ENCODE measurements around the gene BCL7A.

Gene BCL7A

DNA sequence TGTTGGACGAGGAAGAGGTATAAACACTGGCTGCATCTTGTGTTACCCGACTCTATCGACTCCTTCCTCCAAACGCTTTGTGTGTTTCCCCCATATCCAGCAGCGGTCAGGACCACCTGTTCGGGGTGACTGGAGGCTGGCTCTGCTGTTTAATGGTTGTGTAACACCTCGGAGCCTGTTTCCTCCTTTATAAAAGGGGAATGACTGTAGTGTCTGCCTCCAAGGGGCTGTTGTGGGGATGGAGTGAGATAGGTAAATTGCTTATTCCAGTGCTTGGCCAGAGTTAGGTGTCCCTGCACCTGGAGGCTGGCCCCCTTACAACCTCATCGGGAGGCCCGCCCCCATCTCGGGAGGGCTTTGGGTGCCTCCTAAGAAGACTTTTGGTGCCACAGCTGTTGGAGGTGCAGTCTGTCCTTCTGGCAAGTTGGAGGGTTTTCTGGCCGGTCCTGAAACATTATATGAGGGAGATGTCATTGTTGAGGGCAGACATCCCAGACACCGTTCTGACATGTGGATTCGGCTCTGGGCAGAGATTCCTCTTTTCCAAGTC, 57.9 kb downstream of the BCL7A start:
- no peak for DNase-seq

DNA sequence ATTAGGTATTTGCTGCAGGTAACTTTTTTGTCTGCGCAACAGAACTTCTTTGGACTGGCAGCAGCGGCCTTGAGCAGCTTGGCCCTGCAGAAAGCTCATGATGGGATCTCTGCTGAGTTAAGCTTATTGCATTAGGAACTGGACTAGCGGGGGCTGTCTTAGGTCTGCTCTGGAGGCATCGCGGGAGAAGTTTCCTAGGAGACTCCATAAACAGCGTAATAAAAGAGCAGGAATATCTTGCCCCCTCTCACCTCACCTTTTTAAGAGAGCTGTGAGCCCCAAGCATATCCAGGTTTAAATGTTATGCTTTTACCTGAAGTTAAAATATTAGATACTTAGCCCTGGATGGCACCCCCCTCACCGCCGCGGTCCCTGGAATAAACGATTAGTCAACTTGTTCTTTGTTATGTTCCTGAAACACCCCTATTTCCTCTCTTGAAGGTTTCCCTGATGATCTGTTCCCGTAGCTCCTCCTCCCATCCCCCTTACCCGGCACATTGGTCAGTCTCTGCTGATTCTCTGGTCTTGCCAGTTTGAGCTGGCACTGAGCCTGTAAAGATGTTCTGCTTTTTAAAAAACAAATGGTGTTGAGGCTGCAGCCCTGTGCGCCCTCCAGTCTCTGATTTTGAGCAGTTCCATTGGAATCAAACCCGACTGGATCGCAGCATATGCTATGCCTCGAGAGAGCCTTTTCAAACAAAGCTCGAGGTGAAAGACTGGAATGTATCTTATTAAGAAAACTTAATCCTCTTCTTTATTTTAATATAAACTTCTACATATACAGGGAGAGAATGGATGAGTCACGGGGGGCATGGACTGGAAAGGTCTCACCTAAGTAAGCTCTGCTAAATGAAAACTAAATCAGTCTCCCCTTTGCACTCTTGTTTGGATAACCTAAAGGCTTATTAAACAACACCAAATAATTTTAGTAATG, 58.7 kb downstream of the BCL7A start:
- DNase-seq, result no peak

- peak; percentile 35 for DNase-seq
Observed at GRCh38 chr12:122081083-122081696, 59.5 kb downstream of the BCL7A start.

DNA sequence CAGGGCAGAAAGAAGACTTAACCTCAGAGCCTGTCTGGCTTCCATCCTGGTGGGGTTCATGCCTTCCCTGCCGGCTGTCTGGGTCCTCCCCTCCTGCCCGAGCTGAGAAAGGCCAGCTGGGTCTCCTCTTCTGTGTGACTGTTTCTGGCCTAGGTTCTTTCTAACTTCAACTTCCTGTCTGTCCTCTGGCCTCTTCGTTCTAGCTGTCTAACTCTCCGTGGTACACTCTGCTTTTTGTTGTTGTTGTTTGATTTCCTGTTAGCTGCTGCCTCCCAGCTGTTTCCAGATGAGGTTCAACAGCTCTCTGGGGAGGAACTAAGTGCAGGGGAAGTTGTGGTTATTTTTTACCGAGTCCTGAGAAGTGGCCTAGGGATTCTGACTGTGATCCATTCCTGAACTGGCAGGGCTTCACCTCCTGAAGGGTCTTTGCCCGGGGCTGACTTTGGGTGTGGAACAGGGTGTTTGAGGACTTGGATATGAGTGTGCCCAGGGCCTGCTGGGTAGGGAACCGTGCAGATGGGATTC, 60.1 kb downstream of the BCL7A start:
- no peak for DNase-seq

- peak; percentile 41 for DNase-seq
Observed at GRCh38 chr12:122082621-122083356, 61.1 kb downstream of the BCL7A start.

- no peak for DNase-seq
Observed at GRCh38 chr12:122084857-122085405, 63.2 kb downstream of the BCL7A start.

DNA sequence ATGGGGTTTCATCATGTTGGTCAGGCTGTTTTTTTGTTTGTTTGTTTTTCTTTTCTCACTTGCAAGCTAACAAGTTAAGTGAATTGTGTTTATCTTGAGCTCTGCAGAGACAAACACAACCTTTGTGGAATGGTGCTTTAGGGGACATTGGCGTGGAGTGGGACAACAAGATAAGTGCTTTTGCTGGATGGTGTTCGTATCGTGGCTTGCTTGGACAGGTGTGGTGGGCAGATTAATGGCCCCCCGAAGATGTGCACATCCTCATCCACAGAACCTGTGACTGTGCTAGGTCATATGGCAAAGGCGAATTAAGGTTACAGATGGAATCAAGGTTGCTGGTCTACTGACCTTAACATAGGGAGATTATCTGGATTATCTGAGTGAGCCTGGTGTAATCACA, 63.9 kb downstream of the BCL7A start:
- no peak for DNase-seq

DNA sequence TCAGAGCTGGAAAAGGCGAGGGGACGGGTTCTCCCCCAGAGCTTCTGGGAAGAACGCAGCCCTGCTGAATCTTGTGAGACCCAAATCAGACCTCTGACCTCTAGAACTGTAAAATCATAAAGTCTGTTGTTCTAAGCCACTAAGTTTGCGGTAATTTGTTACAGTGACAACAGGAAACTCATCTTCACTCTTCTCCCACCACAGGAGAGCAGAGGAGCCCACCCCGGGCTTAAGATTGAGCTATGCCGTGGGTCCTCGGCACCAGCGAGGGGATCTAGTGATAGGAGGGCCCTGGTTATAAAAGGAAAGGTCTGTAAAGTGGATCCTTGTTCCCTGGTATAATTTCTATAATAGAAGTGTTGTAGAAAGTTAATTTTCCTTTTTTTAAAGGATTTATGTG, 64.4 kb downstream of the BCL7A start:
- DNase-seq, result no peak

DNA sequence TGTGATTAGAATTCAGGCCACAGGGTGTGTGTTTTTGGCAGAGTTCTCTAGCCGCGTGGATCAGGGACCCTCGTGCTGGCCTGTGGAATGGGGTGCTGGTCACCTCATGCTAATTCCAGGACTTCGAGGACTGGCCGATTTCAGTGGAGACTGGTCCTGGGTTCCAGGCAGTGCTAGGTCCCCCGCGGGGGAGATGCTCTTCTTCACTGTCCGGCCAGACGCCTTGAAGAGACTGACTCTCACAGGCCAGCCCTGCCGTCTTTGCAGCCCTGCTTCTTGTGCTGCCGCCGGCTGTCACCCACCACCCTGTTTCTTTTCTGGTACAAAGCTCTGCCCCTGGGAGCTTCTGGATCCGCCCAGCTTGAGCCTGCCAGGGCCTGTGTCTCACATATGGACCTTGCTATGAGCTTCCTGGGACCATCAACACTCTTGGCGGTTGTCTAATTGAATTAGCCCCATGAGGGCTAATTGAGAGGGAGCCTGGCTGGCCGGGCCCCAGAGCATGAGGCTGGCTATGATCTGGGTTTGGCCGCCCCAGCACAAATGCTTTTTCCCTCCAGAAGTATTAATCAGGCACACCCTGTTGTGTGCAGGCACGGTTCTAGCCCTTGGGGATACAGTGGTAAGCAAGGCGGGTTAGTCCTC, 65.1 kb downstream of the BCL7A start:
- no peak for DNase-seq

- no peak for DNase-seq
Observed at GRCh38 chr12:122087431-122088178, 65.9 kb downstream of the BCL7A start.

- no peak for DNase-seq
Observed at GRCh38 chr12:122088179-122088810, 66.6 kb downstream of the BCL7A start.

DNA sequence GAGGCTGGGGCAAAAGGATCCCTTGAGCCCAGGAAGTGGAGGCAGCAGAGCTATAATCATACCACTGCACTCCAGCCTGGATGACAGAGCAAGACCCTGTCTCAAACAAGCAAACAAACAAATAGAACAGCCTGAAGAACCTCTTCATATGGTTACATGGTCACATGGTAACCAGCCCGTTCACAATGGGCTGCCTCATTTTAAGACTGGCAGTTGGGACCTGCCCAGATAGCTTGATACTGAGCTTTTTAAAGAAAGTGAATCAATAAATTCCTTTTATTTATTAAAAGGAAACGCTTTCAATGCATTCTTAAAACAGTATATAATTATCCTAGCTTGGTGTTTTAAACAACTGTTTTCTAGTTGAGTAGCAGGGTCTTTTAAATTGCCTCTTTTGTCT, 67.4 kb downstream of the BCL7A start:
- DNase-seq, result no peak

DNA sequence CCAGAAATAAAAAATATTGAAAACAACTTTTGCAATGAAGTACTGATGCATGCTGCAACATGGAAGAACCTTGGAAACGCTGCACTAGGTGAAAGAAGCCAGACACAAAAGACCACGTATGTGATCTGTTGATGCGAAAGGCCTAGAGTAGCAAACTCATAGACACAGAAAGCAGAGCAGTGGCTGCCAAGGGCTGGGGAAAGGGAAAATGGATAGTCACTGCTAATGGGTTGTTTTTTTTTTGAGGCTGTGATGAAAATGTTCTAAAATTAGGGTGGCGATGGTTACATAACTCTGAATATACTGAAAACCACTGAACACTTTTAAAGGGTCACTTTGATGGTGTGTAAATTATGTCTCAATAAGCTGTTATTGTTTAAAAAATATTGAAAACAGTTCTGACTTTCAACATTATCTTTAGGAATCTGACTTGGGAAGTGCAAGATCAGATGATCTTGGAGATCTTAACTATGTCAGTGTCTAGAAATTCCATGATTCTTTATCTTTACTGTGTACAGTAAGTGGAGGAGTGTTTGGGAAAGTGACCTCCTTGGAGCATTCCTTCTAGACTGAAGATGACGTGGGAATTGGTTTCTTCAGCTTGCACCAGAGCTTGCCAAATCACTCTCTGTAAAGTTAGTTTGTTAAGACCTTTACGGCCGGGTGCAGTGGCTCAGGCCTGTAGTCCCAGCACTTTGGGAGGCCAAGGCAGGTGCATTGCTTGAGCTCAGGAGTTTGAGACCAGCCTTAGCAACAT, 69.3 kb downstream of the BCL7A start:
- no peak for DNase-seq

DNA sequence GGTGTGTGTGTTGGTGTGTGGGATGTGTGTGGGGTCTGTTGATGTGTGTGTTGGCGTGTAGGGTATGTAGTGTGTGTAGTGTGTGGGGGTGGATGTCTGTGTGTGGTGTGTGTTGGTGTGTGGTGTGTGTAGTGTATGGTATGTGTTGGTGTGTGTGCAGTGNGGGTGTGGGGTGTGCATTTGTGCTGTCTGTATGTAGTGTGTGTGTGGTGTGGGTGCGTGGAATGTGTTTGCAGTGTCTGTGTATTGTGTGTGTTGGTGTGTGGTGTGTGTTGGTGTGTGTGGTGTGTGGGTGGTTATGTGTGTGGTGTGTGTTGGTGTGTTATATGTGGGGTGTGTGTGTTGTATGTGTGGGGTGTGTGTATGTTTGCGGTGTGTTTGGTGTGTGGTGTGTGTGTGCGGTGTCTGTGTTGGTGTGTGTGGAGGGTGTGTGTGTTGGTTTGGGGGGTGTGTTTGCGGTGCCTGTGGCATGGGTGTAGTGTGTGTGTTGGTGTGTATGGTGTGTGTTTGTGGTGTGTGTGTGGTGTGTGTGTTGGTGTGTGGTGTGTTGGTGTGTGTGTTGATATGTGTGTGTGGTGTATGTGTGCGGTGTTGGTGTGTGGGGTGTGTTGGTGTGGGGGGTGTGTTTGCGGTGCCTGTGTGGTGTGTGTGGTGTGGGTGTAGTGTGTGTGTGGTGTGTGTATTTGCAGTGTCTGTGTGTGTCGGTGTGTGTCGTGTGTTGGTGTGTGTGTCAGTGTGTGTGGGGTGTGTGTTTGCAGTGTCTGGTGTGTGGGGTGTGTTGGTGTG, 71.6 kb downstream of the BCL7A start:
- DNase-seq, result no peak

DNA sequence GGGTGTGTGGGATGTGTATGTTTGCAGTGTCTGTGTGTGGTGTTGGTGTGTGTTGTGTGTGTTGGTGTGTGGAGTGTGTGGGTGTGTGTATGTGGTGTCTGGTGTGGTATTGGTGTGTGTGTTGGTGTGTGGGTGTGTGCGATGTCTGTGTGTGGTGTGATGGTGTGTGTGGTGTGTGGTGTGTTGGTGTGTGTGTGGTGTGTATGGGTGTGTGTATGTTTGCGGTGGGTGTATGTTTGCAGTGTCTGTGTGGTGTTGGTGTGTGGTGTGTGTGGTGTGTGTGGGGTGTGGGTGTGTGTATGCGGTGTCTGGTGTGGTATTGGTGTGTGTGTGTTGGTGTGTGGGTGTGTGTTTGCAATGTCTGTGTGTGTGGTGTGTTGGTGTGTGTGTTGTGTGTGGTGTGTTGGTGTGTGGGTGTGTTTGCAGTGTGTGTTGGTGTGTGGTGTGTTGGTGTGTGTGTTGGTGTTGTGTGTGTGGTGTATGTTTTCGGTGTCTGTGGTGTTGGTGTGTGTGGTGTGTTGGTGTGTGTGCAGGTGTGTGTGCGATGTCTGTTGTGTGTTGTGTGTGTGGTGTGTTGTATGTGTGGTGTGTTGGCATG, 72.6 kb downstream of the BCL7A start:
- no peak for DNase-seq

DNA sequence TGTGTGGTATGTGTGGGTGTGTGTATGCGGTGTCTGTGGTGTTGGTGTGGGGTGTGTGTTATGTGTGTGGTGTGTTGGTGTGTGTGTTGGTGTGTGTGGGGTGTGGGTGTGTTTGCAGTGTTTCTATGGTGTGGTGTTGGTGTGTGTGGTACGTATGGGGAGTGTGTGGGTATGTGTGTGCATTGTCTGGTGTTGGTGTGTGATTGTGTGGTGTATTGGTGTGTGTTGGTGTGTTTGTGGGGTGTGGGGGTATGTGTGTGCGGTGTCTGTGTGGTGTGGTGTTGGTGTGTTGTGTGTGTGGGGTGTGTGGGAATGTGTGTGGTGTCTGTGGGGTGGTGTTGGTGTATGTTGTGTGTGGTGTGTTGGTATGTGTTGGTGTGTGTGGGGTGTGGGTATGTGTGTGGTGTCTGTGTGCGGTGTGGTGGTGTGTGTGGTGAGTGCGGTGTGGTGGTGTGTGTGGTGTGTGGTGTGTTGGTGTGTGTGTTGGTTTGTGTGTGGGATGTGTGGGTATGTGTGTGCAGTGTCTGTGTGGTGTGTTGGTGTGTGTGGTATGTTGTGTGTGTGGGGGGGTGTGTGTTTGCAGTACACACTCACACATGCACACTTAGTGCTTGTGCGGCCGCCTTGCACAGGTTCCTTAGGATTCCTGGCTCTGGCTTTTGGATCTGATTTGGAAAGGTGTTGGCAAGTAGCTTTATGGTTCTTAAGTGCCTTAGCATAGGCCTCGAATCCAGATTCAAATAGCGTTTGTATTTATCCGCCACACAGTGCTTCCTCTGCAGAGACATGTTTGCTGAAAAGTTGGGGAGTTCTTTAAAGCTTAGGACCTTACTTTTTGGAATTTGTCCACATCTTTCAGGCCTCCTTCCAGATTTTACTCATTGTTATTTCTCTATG, 73.3 kb downstream of the BCL7A start:
- DNase-seq, result no peak

- DNase-seq, result no peak
Observed at GRCh38 chr12:122096014-122096413, 74.3 kb downstream of the BCL7A start.

DNA sequence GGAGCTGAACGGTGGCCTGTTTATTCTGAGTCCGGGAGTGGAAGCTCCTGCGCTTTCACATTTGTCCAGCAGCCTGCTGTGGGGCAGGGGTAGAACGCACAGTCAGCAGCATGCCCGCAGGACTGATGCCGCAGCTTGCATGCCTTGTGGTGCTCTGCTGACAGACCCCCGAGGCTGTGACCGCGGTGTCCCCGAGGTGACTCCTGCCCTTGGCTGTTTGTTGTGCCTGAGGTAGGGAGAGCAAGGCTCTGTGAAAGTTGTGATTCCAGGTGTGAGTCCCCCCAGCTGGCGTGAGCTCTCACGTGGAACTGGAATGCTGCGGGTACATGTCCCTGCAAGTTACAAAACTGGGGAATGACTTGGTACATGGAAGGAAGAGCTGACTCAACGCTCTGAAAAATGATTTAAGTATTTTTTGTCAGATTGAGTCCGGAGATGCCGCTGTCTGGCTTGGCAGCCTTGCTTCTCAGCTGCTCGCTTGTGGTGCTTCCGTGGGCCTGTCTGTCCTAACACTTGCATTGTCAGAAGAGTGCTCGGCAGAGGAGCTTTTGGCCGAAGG, 75.0 kb downstream of the BCL7A start:
- no peak for DNase-seq

Measured in stimulated activated CD4-positive, alpha-beta T cell treated with anti-CD3 and anti-CD28 coated beads, Interleukin-4, amount 100 ng/mL, for 24 hours (primary cell).